Nephron progenitor cell (in vitro differentiated cells): ENCODE measurements around the gene VEGFA.

Source experiments
- DNase-seq: peaks from one replicate; pipeline ENCODE4 v3.0.0; 2021
- H3K27ac Mint-ChIP-seq: 2 replicates; pipeline ENCODE4 v1.8.0; 2021; ENCODE audit warnings: mild to moderate bottlenecking, moderate library complexity, mixed read lengths
- H3K27me3 Mint-ChIP-seq: 2 replicates; pipeline ENCODE4 v1.8.0; 2021; ENCODE audit warnings: mild to moderate bottlenecking, low read depth, mixed read lengths; ENCODE audit not compliant: poor library complexity
- H3K36me3 Mint-ChIP-seq: 2 replicates; pipeline ENCODE4 v1.8.0; 2021; ENCODE audit warnings: low read depth, mixed read lengths
- H3K4me1 Mint-ChIP-seq: 2 replicates; pipeline ENCODE4 v1.8.0; 2021; ENCODE audit warnings: mixed read lengths
- H3K4me3 Mint-ChIP-seq: 2 replicates; pipeline ENCODE4 v1.8.0; 2021; ENCODE audit warnings: mild to moderate bottlenecking, moderate library complexity, mixed read lengths
- H3K9me3 Mint-ChIP-seq: 2 replicates; pipeline ENCODE4 v1.8.0; 2021; ENCODE audit warnings: mild to moderate bottlenecking, moderate library complexity, mixed read lengths
- CTCF ChIP-seq: fragments of 200-600 bp; sonication (generic); IDR thresholded peaks from 2 replicates; pipeline ENCODE4 v1.5.0; 2021; ENCODE audit warnings: antibody characterized with exemption

The VEGFA gene

GRCh38 chr6:43785904-43786303, 15.9 kb downstream of the VEGFA start:
- no peak overlapping the region for H3K27ac Mint-ChIP-seq
- DNase-seq, result no peak
- H3K36me3 Mint-ChIP-seq, result peaks cover 47% of the 10 kb centered on the region
- H3K27me3 Mint-ChIP-seq, result peaks cover 7% of the 10 kb centered on the region
- H3K4me3 Mint-ChIP-seq, result no peak overlapping the region
- TF ChIP-seq CTCF, result no peak
- no peaks in the 10 kb centered on the region for H3K9me3 Mint-ChIP-seq
- H3K4me1 Mint-ChIP-seq, result peaks cover 11% of the 10 kb centered on the region

GRCh38 chr6:43786664-43787329, 16.8 kb downstream of the VEGFA start:
- H3K4me1 Mint-ChIP-seq, result peaks cover 8% of the 10 kb centered on the region
- no peak for TF ChIP-seq CTCF
- peak overlapping the region; percentile 23 for H3K27ac Mint-ChIP-seq
- H3K4me3 Mint-ChIP-seq, result no peak overlapping the region
- no peak for DNase-seq
- H3K36me3 Mint-ChIP-seq, result peaks cover 43% of the 10 kb centered on the region
- no peaks in the 10 kb centered on the region for H3K9me3 Mint-ChIP-seq
- H3K27me3 Mint-ChIP-seq, result peaks cover 9% of the 10 kb centered on the region

GRCh38 chr6:43788301-43788700, 18.3 kb downstream of the VEGFA start:
- no peak overlapping the region for H3K4me3 Mint-ChIP-seq
- DNase-seq, result no peak
- no peak for TF ChIP-seq CTCF

GRCh38 chr6:43789447-43789846, 19.4 kb downstream of the VEGFA start:
- Mint-ChIP-seq H3K9me3 (no peaks in the 10 kb centered on the region), H3K4me3 (no peak overlapping the region), H3K36me3 (peaks cover 20% of the 10 kb centered on the region), H3K27ac (no peak overlapping the region), H3K4me1 (peaks cover 9% of the 10 kb centered on the region), H3K27me3 (peaks cover 15% of the 10 kb centered on the region)
- no peak for TF ChIP-seq CTCF
- no peak for DNase-seq

More at GRCh38 chr6:43788301-43788700, 18.3 kb downstream of the VEGFA start:
- Mint-ChIP-seq H3K4me1 (no peaks in the 10 kb centered on the region), H3K9me3 (no peaks in the 10 kb centered on the region), H3K27me3 (peaks cover 14% of the 10 kb centered on the region), H3K27ac (no peak overlapping the region), H3K36me3 (peaks cover 28% of the 10 kb centered on the region)

GRCh38 chr6:43790031-43790430, 20.0 kb downstream of the VEGFA start:
- Mint-ChIP-seq H3K9me3 (no peaks in the 10 kb centered on the region), H3K36me3 (peaks cover 14% of the 10 kb centered on the region), H3K27ac (no peak overlapping the region), H3K4me1 (peaks cover 13% of the 10 kb centered on the region), H3K4me3 (no peak overlapping the region), H3K27me3 (peaks cover 15% of the 10 kb centered on the region)
- no peak for TF ChIP-seq CTCF
- DNase-seq, result no peak

GRCh38 chr6:43791745-43792422, 21.9 kb downstream of the VEGFA start:
- H3K9me3 Mint-ChIP-seq, result no peaks in the 10 kb centered on the region
- H3K4me1 Mint-ChIP-seq, result peaks cover 24% of the 10 kb centered on the region
- H3K36me3 Mint-ChIP-seq, result no peaks in the 10 kb centered on the region
- no peak overlapping the region for H3K4me3 Mint-ChIP-seq
- H3K27me3 Mint-ChIP-seq, result peaks cover 15% of the 10 kb centered on the region
- no peak overlapping the region for H3K27ac Mint-ChIP-seq
- TF ChIP-seq CTCF, result no peak
- no peak for DNase-seq
